ENCODE results near the gene NCOA6.
"Not testable (repeated sequence)": the region's sequence is repeated elsewhere in the genome, so short reads cannot be mapped to it uniquely, and the experiment has no call there.

NCOA6 gene

GRCh38 chr20:34824806-34825529 is 483 bp downstream of the NCOA6 start:
- DNase-seq: peak; percentile 52 to 70 (median 56)

- DNase-seq: peak; percentile 40 to 78 (median 54)
These were observed 1.0 kb downstream of the NCOA6 start for GRCh38 chr20:34824452-34824805.

GRCh38 chr20:34824026-34824425 is 1.4 kb downstream of the NCOA6 start:
- DNase-seq: no peak

GRCh38 chr20:34820805-34821578 is 4.5 kb downstream of the NCOA6 start:
- DNase-seq: no peak

- no peak for DNase-seq
These were observed 7.7 kb downstream of the NCOA6 start for GRCh38 chr20:34817801-34818200.

GRCh38 chr20:34817072-34817471 is 8.4 kb downstream of the NCOA6 start:
- no peak for DNase-seq

GRCh38 chr20:34815636-34816035 is 9.8 kb downstream of the NCOA6 start:
- DNase-seq: no peak

GRCh38 chr20:34808583-34808982 is 16.9 kb downstream of the NCOA6 start:
- DNase-seq: no peak

GRCh38 chr20:34807944-34808465 is 17.4 kb downstream of the NCOA6 start:
- DNase-seq: not testable (repeated sequence)

GRCh38 chr20:34806255-34806654 is 19.2 kb downstream of the NCOA6 start:
- no peak for DNase-seq

GRCh38 chr20:34798871-34799270 is 26.6 kb downstream of the NCOA6 start:
- DNase-seq: no peak

GRCh38 chr20:34798328-34798727 is 27.1 kb downstream of the NCOA6 start:
- no peak for DNase-seq

- DNase-seq: no peak
These were observed 28.1 kb downstream of the NCOA6 start for GRCh38 chr20:34797012-34797995.

- no peak for DNase-seq
These were observed 31.4 kb downstream of the NCOA6 start for GRCh38 chr20:34794006-34794585.

- no peak for DNase-seq
These were observed 32.6 kb downstream of the NCOA6 start for GRCh38 chr20:34792687-34793363.

GRCh38 chr20:34791289-34792020 is 34.0 kb downstream of the NCOA6 start:
- DNase-seq: no peak

- no peak for DNase-seq
These were observed 44.2 kb downstream of the NCOA6 start for GRCh38 chr20:34781220-34781619.

- DNase-seq: not testable (repeated sequence)
These were observed 45.2 kb downstream of the NCOA6 start for GRCh38 chr20:34780291-34780690.

GRCh38 chr20:34776177-34776576 is 49.3 kb downstream of the NCOA6 start:
- DNase-seq: no peak

GRCh38 chr20:34774886-34775285 is 50.6 kb downstream of the NCOA6 start:
- DNase-seq: no peak

- no peak for DNase-seq
These were observed 51.0 kb downstream of the NCOA6 start for GRCh38 chr20:34774449-34774848.
